GM23338 (cell line): ENCODE results near the gene PPFIBP2. TPM values are rescaled to one million over a fixed set of nuclear protein-coding genes. Genes with fewer than 3 reads are reported as not detected.

Experiments used
- ATAC-seq: fragments of 200-7000 bp; cut with Tn5 transposase; 3 replicates; pipeline ENCODE4 v1.9.1; 2020
- DNase-seq: peaks from one replicate; pipeline ENCODE4 v3.0.0-alpha.2; 2015; ENCODE audit warnings: low spot score
- H2AFZ ChIP-seq: fragments of 200-600 bp; sonication (generic); 2 replicates; pipeline ENCODE4 v1.8.0; 2016; ENCODE audit warnings: antibody characterized with exemption, mild to moderate bottlenecking, moderate library complexity
- H3F3A ChIP-seq: fragments of 200-600 bp; sonication (generic); replicated peaks from 2 replicates; pipeline ENCODE4 v1.8.0; 2017; ENCODE audit warnings: antibody characterized with exemption, mixed run types, low read depth
- H3K27ac ChIP-seq: fragments of 200-600 bp; sonication (generic); 2 replicates; pipeline ENCODE4 v1.6.1; 2016; ENCODE audit warnings: low read depth
- H3K27me3 ChIP-seq: fragments of 200-600 bp; sonication (generic); 2 replicates; pipeline ENCODE4 v1.8.0; 2016; ENCODE audit warnings: mild to moderate bottlenecking, mixed run types, moderate library complexity; ENCODE audit not compliant: insufficient read depth
- H3K36me3 ChIP-seq: fragments of 200-600 bp; sonication (generic); 2 replicates; pipeline ENCODE4 v1.8.0; 2016; ENCODE audit warnings: mild to moderate bottlenecking; ENCODE audit not compliant: insufficient read depth
- H3K4me1 ChIP-seq: fragments of 200-600 bp; sonication (generic); 2 replicates; pipeline ENCODE4 v1.8.0; 2016; ENCODE audit warnings: mild to moderate bottlenecking, moderate library complexity; ENCODE audit not compliant: insufficient read depth
- H3K4me2 ChIP-seq: fragments of 200-600 bp; sonication (generic); 2 replicates; pipeline ENCODE4 v1.7.1; 2017; ENCODE audit warnings: mixed run types
- H3K4me3 ChIP-seq: fragments of 200-600 bp; sonication (generic); 2 replicates; pipeline ENCODE4 v1.6.1; 2016; ENCODE audit warnings: mixed run types
- H3K79me2 ChIP-seq: fragments of 200-600 bp; sonication (generic); replicated peaks from 2 replicates; pipeline ENCODE4 v1.8.0; 2017; ENCODE audit warnings: mild to moderate bottlenecking; ENCODE audit not compliant: insufficient read depth
- H3K9me2 ChIP-seq: fragments of 200-600 bp; sonication (generic); 2 replicates; pipeline ENCODE4 v1.8.0; 2017; ENCODE audit not compliant: insufficient read depth
- H4K20me1 ChIP-seq: fragments of 200-600 bp; sonication (generic); replicated peaks from 2 replicates; pipeline ENCODE4 v1.8.0; 2017; ENCODE audit warnings: mild to moderate bottlenecking; ENCODE audit not compliant: insufficient read depth
- H3K27ac Mint-ChIP-seq: 2 replicates; pipeline ENCODE4 v1.8.0; 2020; ENCODE audit warnings: inconsistent platforms, mild to moderate bottlenecking, moderate library complexity, mixed read lengths
- H3K27me3 Mint-ChIP-seq: 3 replicates; pipeline ENCODE4 v1.8.0; 2022; ENCODE audit warnings: low read depth, mild to moderate bottlenecking, moderate library complexity, mixed read lengths, inconsistent platforms; ENCODE audit not compliant: insufficient read depth, poor library complexity
- H3K36me3 Mint-ChIP-seq: 3 replicates; pipeline ENCODE4 v1.8.0; 2021; ENCODE audit warnings: low read depth, mild to moderate bottlenecking, inconsistent platforms, moderate library complexity, mixed read lengths
- H3K4me1 Mint-ChIP-seq: 3 replicates; pipeline ENCODE4 v1.8.0; 2020; ENCODE audit warnings: mild to moderate bottlenecking, inconsistent platforms, mixed read lengths
- H3K4me3 Mint-ChIP-seq: 3 replicates; pipeline ENCODE4 v1.8.0; 2021; ENCODE audit warnings: moderate library complexity, mild to moderate bottlenecking, inconsistent platforms, mixed read lengths
- H3K9me3 Mint-ChIP-seq: 3 replicates; pipeline ENCODE4 v1.8.0; 2020; ENCODE audit warnings: moderate library complexity, mild to moderate bottlenecking, inconsistent platforms, mixed read lengths
- CREB1 ChIP-seq: fragments of 250-450 bp; sonication (Bioruptor Pico); IDR thresholded peaks from 2 replicates; pipeline ENCODE4 v1.5.0; 2020; ENCODE audit warnings: low read depth, mild to moderate bottlenecking, moderate library complexity
- JUNB ChIP-seq: IDR thresholded peaks from one replicate; pipeline ENCODE4 v1.6.1; 2016; ENCODE audit warnings: antibody characterized with exemption; ENCODE audit not compliant: unreplicated experiment
- NANOG ChIP-seq: IDR thresholded peaks from 2 replicates; pipeline ENCODE4 v1.6.1; 2016; ENCODE audit warnings: antibody characterized with exemption, borderline replicate concordance
- POLR2AphosphoS5 ChIP-seq: IDR thresholded peaks from 2 replicates; pipeline ENCODE4 v1.6.1; 2016; ENCODE audit warnings: antibody characterized with exemption, low read depth
- REST ChIP-seq: IDR thresholded peaks from one replicate; pipeline ENCODE4 v1.6.1; 2018; ENCODE audit warnings: antibody characterized with exemption; ENCODE audit not compliant: unreplicated experiment
- ZNF114 ChIP-seq: fragments of 250-450 bp; sonication (Bioruptor Pico); IDR thresholded peaks from 2 replicates; pipeline ENCODE4 v1.5.0; 2020; ENCODE audit warnings: mild to moderate bottlenecking, moderate library complexity
- ZNF331 ChIP-seq: fragments of 250-450 bp; sonication (Bioruptor Pico); IDR thresholded peaks from 2 replicates; pipeline ENCODE4 v1.5.0; 2020; ENCODE audit warnings: low read depth, mild to moderate bottlenecking, moderate library complexity
- polyA plus RNA-seq: library from polyadenylated mRNA; unstranded; fragments of >200 nt; fragmentation: Nextera tagmentation; extraction: Ambion mirVana; gene quantifications from 2 replicates; pipeline ENCODE4 v1.2.1, GENCODE V29; 2016
- total RNA-seq: library from RNA; depleted of rRNA; stranded (reverse); fragments of >200 nt; shearing (Covaris generic); gene quantifications from 2 replicates; pipeline ENCODE4 v1.2.3, GENCODE V29; 2014
- TF ChIP-seq, protein P1 (sequence below): fragments of 250-450 bp; sonication (Bioruptor Pico); IDR thresholded peaks from 2 replicates; pipeline ENCODE4 v1.5.0; 2020; ENCODE audit warnings: mild to moderate bottlenecking, moderate library complexity
- TF ChIP-seq, protein P2 (sequence below), 2 experiments: fragments of 200-600 bp in 1 of 2; sonication (generic) in 1 of 2; conservative IDR thresholded peaks; 2 replicates each; pipeline versions ENCODE4 v1.5.1 to v1.6.1; 2016 to 2017; ENCODE audit warnings: antibody characterized with exemption in 2 of 2, low read depth in 2 of 2, mild to moderate bottlenecking in 2 of 2, moderate library complexity in 1 of 2

Gene PPFIBP2
- total and polyA plus RNA-seq, 2 experiments from 2014 or later, result 7.1 to 14.8 TPM

GRCh38 chr11:7600205-7600775 lies 86.5 kb downstream of the PPFIBP2 start (continued):
- TF ChIP-seq, protein P1, sequence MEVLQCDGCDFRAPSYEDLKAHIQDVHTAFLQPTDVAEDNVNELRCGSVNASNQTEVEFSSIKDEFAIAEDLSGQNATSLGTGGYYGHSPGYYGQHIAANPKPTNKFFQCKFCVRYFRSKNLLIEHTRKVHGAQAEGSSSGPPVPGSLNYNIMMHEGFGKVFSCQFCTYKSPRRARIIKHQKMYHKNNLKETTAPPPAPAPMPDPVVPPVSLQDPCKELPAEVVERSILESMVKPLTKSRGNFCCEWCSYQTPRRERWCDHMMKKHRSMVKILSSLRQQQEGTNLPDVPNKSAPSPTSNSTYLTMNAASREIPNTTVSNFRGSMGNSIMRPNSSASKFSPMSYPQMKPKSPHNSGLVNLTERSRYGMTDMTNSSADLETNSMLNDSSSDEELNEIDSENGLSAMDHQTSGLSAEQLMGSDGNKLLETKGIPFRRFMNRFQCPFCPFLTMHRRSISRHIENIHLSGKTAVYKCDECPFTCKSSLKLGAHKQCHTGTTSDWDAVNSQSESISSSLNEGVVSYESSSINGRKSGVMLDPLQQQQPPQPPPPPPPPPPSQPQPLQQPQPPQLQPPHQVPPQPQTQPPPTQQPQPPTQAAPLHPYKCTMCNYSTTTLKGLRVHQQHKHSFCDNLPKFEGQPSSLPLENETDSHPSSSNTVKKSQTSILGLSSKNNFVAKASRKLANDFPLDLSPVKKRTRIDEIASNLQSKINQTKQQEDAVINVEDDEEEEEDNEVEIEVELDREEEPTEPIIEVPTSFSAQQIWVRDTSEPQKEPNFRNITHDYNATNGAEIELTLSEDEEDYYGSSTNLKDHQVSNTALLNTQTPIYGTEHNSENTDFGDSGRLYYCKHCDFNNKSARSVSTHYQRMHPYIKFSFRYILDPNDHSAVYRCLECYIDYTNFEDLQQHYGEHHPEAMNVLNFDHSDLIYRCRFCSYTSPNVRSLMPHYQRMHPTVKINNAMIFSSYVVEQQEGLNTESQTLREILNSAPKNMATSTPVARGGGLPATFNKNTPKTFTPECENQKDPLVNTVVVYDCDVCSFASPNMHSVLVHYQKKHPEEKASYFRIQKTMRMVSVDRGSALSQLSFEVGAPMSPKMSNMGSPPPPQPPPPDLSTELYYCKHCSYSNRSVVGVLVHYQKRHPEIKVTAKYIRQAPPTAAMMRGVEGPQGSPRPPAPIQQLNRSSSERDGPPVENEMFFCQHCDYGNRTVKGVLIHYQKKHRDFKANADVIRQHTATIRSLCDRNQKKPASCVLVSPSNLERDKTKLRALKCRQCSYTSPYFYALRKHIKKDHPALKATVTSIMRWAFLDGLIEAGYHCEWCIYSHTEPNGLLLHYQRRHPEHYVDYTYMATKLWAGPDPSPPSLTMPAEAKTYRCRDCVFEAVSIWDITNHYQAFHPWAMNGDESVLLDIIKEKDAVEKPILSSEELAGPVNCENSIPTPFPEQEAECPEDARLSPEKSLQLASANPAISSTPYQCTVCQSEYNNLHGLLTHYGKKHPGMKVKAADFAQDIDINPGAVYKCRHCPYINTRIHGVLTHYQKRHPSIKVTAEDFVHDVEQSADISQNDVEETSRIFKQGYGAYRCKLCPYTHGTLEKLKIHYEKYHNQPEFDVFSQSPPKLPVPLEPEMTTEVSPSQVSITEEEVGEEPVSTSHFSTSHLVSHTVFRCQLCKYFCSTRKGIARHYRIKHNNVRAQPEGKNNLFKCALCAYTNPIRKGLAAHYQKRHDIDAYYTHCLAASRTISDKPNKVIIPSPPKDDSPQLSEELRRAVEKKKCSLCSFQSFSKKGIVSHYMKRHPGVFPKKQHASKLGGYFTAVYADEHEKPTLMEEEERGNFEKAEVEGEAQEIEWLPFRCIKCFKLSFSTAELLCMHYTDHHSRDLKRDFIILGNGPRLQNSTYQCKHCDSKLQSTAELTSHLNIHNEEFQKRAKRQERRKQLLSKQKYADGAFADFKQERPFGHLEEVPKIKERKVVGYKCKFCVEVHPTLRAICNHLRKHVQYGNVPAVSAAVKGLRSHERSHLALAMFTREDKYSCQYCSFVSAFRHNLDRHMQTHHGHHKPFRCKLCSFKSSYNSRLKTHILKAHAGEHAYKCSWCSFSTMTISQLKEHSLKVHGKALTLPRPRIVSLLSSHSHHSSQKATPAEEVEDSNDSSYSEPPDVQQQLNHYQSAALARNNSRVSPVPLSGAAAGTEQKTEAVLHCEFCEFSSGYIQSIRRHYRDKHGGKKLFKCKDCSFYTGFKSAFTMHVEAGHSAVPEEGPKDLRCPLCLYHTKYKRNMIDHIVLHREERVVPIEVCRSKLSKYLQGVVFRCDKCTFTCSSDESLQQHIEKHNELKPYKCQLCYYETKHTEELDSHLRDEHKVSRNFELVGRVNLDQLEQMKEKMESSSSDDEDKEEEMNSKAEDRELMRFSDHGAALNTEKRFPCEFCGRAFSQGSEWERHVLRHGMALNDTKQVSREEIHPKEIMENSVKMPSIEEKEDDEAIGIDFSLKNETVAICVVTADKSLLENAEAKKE (CRISPR knock-in tag), result no peak
- TF ChIP-seq NANOG, result no peak
- no peak for TF ChIP-seq ZNF331 (CRISPR knock-in tag)
- TF ChIP-seq CREB1 (CRISPR knock-in tag), result no peak
- TF ChIP-seq POLR2AphosphoS5, result no peak
- no peak for TF ChIP-seq ZNF114 (CRISPR knock-in tag)

DNA sequence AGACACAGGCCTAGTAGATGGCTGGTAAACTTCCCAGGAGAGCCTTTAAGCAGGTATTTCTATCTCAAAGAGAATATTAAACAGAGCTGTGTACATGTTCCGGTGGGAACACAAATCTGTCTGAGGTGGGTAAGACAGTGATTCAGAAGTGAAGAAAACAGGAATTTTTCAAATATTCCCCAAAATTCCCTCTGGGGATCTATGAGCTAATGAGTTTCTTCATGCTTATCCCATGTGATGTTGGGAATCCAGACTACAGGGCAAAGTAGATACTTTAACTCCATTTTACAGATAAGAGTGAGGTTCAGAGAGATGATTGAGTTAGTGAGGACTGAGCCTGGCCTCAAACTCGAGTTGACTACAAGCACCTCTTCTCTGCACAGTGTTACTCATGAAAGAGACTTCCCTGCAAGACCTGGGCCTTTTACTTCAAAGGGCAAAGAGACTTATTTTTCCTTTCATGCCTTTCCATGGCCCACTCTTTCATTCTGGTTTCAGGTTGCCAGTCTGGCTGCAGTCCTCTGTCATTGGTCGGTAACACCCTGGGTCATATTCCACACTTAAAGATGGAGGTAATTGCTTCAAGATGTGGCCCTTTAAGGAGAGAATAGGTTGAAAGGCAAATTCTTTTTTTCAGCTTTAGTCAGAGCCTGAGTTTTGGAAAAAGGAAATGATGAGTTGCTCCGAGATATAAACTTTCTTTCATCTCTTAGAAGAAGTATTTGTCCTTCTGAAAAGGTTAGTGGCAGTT lies 89.4 kb downstream of the PPFIBP2 start:
- ATAC-seq (peak; percentile 39; the same call in 1 of the 3 replicates), DNase-seq (no peak)
- Histone ChIP-seq H3K4me2 (no peak overlapping the region), H3K27me3 (no peaks in the 10 kb centered on the region), H3K79me2 (no peaks in the 10 kb centered on the region), H3K4me1 (no peaks in the 10 kb centered on the region), H3K36me3 (no peaks in the 10 kb centered on the region), H3F3A (no peaks in the 10 kb centered on the region), H3K9me2 (no peaks in the 10 kb centered on the region), H2AFZ (no peak overlapping the region), H3K4me3 (no peak overlapping the region), H4K20me1 (no peaks in the 10 kb centered on the region), H3K27ac (no peak overlapping the region)
- Mint-ChIP-seq H3K36me3 (no peaks in the 10 kb centered on the region), H3K4me1 (peaks cover 5% of the 10 kb centered on the region), H3K27me3 (no peaks in the 10 kb centered on the region), H3K4me3 (no peak overlapping the region), H3K9me3 (no peaks in the 10 kb centered on the region), H3K27ac (no peak overlapping the region)
- no peak for TF ChIP-seq ZNF114 (CRISPR knock-in tag)
- no peak for TF ChIP-seq REST
- TF ChIP-seq, protein P2, sequence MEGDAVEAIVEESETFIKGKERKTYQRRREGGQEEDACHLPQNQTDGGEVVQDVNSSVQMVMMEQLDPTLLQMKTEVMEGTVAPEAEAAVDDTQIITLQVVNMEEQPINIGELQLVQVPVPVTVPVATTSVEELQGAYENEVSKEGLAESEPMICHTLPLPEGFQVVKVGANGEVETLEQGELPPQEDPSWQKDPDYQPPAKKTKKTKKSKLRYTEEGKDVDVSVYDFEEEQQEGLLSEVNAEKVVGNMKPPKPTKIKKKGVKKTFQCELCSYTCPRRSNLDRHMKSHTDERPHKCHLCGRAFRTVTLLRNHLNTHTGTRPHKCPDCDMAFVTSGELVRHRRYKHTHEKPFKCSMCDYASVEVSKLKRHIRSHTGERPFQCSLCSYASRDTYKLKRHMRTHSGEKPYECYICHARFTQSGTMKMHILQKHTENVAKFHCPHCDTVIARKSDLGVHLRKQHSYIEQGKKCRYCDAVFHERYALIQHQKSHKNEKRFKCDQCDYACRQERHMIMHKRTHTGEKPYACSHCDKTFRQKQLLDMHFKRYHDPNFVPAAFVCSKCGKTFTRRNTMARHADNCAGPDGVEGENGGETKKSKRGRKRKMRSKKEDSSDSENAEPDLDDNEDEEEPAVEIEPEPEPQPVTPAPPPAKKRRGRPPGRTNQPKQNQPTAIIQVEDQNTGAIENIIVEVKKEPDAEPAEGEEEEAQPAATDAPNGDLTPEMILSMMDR (conservative IDR thresholded peaks at IDR 0.05; ENCODE audit: low read depth in 2 of 2), result no peak
- no peak for TF ChIP-seq JUNB
